Neural cell (in vitro differentiated cells): ENCODE measurements around the gene ETFB.

Source experiments
- CTCF ChIP-seq: fragments of 450-650 bp; IDR thresholded peaks from 2 replicates; pipeline ENCODE4 v1.5.1; 2014; ENCODE audit warnings: antibody characterized with exemption, mild to moderate bottlenecking, moderate library complexity; ENCODE audit not compliant: poor library complexity, severe bottlenecking
- EZH2 ChIP-seq: fragments of 200-600, 300-800 bp; shearing (Covaris generic), sonication (generic); IDR thresholded peaks from 2 replicates; pipeline ENCODE4 v1.6.1; 2014; ENCODE audit warnings: antibody characterized with exemption, low read length, borderline replicate concordance, mild to moderate bottlenecking; ENCODE audit not compliant: insufficient read depth, poor library complexity, severe bottlenecking
- POLR2AphosphoS5 ChIP-seq: IDR thresholded peaks from 2 replicates; pipeline ENCODE4 v1.6.1; 2012
- RAD21 ChIP-seq: fragments of 450-650 bp; conservative IDR thresholded peaks from 2 replicates; pipeline ENCODE4 v1.6.1; 2014; ENCODE audit warnings: antibody characterized with exemption, mild to moderate bottlenecking, moderate library complexity
- REST ChIP-seq: IDR thresholded peaks from 2 replicates; pipeline ENCODE4 v1.6.1; 2012; ENCODE audit warnings: borderline replicate concordance

- TF ChIP-seq CTCF (no peak), RAD21 (no peak), EZH2 (no peak), POLR2AphosphoS5 (no peak), REST (no peak)
Observed at GRCh38 chr19:51295382-51296126, 70.6 kb downstream of the ETFB start.
